AG04450 (cell line): ENCODE data around the gene TBX15. TPM values are rescaled to one million over a fixed set of nuclear protein-coding genes. Genes with fewer than 3 reads are reported as not detected.

Experiments
- CTCF ChIA-PET: fragments of 300-600, 350-600 bp; formaldehyde crosslinking; extraction: SDS; loops from one replicate; lab custom pipeline; 2022; ENCODE audit warnings: antibody characterized with exemption, inconsistent platforms; lab: Charles Lee
- POLR2A ChIA-PET: fragments of 350-600 bp; formaldehyde crosslinking; extraction: SDS; loops from one replicate; lab custom pipeline; 2021; ENCODE audit warnings: antibody characterized with exemption, inconsistent platforms; lab: Yijun Ruan, JAX
- DNase-seq: peaks from one replicate; pipeline ENCODE4 v3.0.0-alpha.2; 2011; ENCODE audit warnings: low read depth, low spot score
- H3K27ac ChIP-seq: one replicate; pipeline ENCODE4 v1.5.1; 2012; ENCODE audit warnings: low read depth, low read length, control low read depth
- H3K27me3 ChIP-seq: one replicate; pipeline ENCODE4 v1.6.0; 2012; ENCODE audit warnings: low read length; ENCODE audit not compliant: control insufficient read depth, insufficient read depth
- H3K4me3 ChIP-seq: 2 replicates; pipeline ENCODE4 v1.5.1; 2011; ENCODE audit warnings: mild to moderate bottlenecking, low read depth, low read length, control low read depth
- H3K9me3 ChIP-seq: 2 replicates; pipeline ENCODE4 v1.5.1; 2012; ENCODE audit warnings: low read length; ENCODE audit not compliant: control insufficient read depth, insufficient read depth
- polyA plus RNA-seq: library from polyadenylated mRNA; depleted of rRNA; stranded (reverse); fragments of >200 nt; gene quantifications from 2 replicates; pipeline ENCODE4 v1.2.3, GENCODE V29; 2011
- TF ChIP-seq, protein P1 (sequence below): IDR thresholded peaks from 2 replicates; pipeline ENCODE4 v1.5.1; 2011; ENCODE audit warnings: low read depth, low read length, control low read depth, inconsistent platforms

TBX15 gene
- polyA plus RNA-seq, 1 experiment: not detected

GRCh38 chr1:118947790-118948189 is 40.4 kb downstream of the TBX15 start:
- Histone ChIP-seq H3K27ac (no peak overlapping the region), H3K27me3 (no peaks in the 10 kb centered on the region), H3K9me3 (no peaks in the 10 kb centered on the region), H3K4me3 (no peak overlapping the region)
- POLR2A ChIA-PET: no interaction called here
- no peak for DNase-seq
- CTCF ChIA-PET: no interaction called here
- TF ChIP-seq, protein P1, sequence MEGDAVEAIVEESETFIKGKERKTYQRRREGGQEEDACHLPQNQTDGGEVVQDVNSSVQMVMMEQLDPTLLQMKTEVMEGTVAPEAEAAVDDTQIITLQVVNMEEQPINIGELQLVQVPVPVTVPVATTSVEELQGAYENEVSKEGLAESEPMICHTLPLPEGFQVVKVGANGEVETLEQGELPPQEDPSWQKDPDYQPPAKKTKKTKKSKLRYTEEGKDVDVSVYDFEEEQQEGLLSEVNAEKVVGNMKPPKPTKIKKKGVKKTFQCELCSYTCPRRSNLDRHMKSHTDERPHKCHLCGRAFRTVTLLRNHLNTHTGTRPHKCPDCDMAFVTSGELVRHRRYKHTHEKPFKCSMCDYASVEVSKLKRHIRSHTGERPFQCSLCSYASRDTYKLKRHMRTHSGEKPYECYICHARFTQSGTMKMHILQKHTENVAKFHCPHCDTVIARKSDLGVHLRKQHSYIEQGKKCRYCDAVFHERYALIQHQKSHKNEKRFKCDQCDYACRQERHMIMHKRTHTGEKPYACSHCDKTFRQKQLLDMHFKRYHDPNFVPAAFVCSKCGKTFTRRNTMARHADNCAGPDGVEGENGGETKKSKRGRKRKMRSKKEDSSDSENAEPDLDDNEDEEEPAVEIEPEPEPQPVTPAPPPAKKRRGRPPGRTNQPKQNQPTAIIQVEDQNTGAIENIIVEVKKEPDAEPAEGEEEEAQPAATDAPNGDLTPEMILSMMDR: no peak

- H3K4me3 ChIP-seq: no peak overlapping the region
- DNase-seq: no peak
Measured at GRCh38 chr1:118947003-118947765, 41.0 kb downstream of the TBX15 start.

GRCh38 chr1:118945489-118945888 is 42.7 kb downstream of the TBX15 start:
- no peak for DNase-seq
- CTCF ChIA-PET: no interaction called here
- Histone ChIP-seq H3K9me3 (no peaks in the 10 kb centered on the region), H3K27me3 (no peaks in the 10 kb centered on the region), H3K4me3 (no peak overlapping the region), H3K27ac (no peak overlapping the region)
- TF ChIP-seq, protein P1: no peak
- POLR2A ChIA-PET: no interaction called here

More at GRCh38 chr1:118947003-118947765, 41.0 kb downstream of the TBX15 start:
- H3K27ac ChIP-seq: no peak overlapping the region
- POLR2A ChIA-PET: no interaction called here
- no peaks in the 10 kb centered on the region for H3K9me3 ChIP-seq
- CTCF ChIA-PET: no interaction called here
- TF ChIP-seq, protein P1: no peak
- H3K27me3 ChIP-seq: no peaks in the 10 kb centered on the region

GRCh38 chr1:118944546-118944945 is 43.6 kb downstream of the TBX15 start:
- CTCF ChIA-PET: no interaction called here
- POLR2A ChIA-PET: no interaction called here
- TF ChIP-seq, protein P1: no peak
- Histone ChIP-seq H3K27ac (no peak overlapping the region), H3K27me3 (no peaks in the 10 kb centered on the region), H3K9me3 (no peaks in the 10 kb centered on the region), H3K4me3 (no peak overlapping the region)
- DNase-seq: no peak

DNA sequence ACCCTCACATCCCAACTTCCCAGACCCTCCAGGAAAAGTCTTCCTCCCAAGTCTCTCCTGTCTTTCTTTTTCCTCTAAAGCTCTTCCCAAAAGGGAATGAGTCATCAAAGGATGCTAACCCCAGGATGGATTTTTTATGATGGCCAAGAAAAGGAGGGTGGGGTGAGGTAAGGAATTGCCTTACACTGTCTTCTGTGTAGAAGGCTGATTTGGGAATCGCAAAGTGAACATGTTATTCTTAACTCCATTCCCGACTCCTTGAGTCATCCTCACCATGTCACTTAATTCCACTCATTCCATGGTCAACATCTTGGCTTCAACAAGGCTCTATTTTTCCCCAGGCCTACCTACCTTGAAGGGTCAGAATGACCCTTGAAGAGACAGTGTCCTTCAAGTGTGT is 44.0 kb downstream of the TBX15 start:
- TF ChIP-seq, protein P1: no peak
- H3K27me3 ChIP-seq: no peaks in the 10 kb centered on the region
- ChIA-PET POLR2A (no interaction called here), CTCF (no interaction called here)
- no peak overlapping the region for H3K27ac ChIP-seq
- H3K9me3 ChIP-seq: no peaks in the 10 kb centered on the region
- no peak for DNase-seq
- no peak overlapping the region for H3K4me3 ChIP-seq
